ENCODE data around the gene IRX1.

GRCh38 chr5:3596261-3596825 is 711 bp downstream of the IRX1 start:
- TF ChIP-seq CTCF (IDR thresholded peaks at IDR 0.05) (no peak), POLR2A (IDR thresholded peaks at IDR 0.05) (no peak)

Data from lower leg skin (tissue), 3 donors.